HL-60 (cell line): ENCODE results near the gene PCOLCE2.

Experiments used
- DNase-seq, 2 experiments: peaks; one replicate each; pipeline ENCODE4 v3.0.0-alpha.2; 2010 to 2020; ENCODE audit warnings: low read depth in 1 of 2, low spot score in 1 of 2
- H3K27ac ChIP-seq: fragments of 250-450 bp; sonication (Bioruptor Pico); replicated peaks from 2 replicates; pipeline ENCODE4 v1.5.1; 2020; ENCODE audit warnings: mild to moderate bottlenecking, moderate library complexity
- H3K27me3 ChIP-seq: fragments of 250-450 bp; sonication (Bioruptor Pico); 2 replicates; pipeline ENCODE4 v1.5.1; 2021; ENCODE audit warnings: mild to moderate bottlenecking, moderate library complexity; ENCODE audit not compliant: insufficient read depth, poor library complexity, severe bottlenecking
- H3K4me3 ChIP-seq: replicated peaks from 2 replicates; pipeline ENCODE4 v1.5.1; 2011; ENCODE audit warnings: mild to moderate bottlenecking, control low read depth, low read length; ENCODE audit not compliant: insufficient read depth
- GABPA ChIP-seq: IDR thresholded peaks from 2 replicates; pipeline ENCODE4 v1.6.1; 2012; ENCODE audit warnings: low read depth
- POLR2AphosphoS5 ChIP-seq: IDR thresholded peaks from 2 replicates; pipeline ENCODE4 v1.6.1; 2012; ENCODE audit warnings: low read depth
- SPI1 ChIP-seq: IDR thresholded peaks from 2 replicates; pipeline ENCODE4 v1.6.1; 2012; ENCODE audit warnings: low read depth, mild to moderate bottlenecking, borderline replicate concordance
- TF ChIP-seq, protein P1 (sequence below): IDR thresholded peaks from 2 replicates; pipeline ENCODE4 v1.6.1; 2012; ENCODE audit warnings: low read depth; ENCODE audit not compliant: insufficient replicate concordance
- TF ChIP-seq, protein P2 (sequence below): IDR thresholded peaks from one replicate; pipeline ENCODE4 v1.5.1; 2011; ENCODE audit warnings: low read length, control low read depth, inconsistent platforms; ENCODE audit not compliant: insufficient read depth

Gene PCOLCE2

GRCh38 chr3:142817356-142817755 is 71.5 kb downstream of the PCOLCE2 start:
- no peak overlapping the region for H3K4me3 ChIP-seq
- TF ChIP-seq GABPA (no peak), POLR2AphosphoS5 (no peak), SPI1 (no peak)
- TF ChIP-seq, protein P1, sequence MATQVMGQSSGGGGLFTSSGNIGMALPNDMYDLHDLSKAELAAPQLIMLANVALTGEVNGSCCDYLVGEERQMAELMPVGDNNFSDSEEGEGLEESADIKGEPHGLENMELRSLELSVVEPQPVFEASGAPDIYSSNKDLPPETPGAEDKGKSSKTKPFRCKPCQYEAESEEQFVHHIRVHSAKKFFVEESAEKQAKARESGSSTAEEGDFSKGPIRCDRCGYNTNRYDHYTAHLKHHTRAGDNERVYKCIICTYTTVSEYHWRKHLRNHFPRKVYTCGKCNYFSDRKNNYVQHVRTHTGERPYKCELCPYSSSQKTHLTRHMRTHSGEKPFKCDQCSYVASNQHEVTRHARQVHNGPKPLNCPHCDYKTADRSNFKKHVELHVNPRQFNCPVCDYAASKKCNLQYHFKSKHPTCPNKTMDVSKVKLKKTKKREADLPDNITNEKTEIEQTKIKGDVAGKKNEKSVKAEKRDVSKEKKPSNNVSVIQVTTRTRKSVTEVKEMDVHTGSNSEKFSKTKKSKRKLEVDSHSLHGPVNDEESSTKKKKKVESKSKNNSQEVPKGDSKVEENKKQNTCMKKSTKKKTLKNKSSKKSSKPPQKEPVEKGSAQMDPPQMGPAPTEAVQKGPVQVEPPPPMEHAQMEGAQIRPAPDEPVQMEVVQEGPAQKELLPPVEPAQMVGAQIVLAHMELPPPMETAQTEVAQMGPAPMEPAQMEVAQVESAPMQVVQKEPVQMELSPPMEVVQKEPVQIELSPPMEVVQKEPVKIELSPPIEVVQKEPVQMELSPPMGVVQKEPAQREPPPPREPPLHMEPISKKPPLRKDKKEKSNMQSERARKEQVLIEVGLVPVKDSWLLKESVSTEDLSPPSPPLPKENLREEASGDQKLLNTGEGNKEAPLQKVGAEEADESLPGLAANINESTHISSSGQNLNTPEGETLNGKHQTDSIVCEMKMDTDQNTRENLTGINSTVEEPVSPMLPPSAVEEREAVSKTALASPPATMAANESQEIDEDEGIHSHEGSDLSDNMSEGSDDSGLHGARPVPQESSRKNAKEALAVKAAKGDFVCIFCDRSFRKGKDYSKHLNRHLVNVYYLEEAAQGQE = no peak
- TF ChIP-seq, protein P2, sequence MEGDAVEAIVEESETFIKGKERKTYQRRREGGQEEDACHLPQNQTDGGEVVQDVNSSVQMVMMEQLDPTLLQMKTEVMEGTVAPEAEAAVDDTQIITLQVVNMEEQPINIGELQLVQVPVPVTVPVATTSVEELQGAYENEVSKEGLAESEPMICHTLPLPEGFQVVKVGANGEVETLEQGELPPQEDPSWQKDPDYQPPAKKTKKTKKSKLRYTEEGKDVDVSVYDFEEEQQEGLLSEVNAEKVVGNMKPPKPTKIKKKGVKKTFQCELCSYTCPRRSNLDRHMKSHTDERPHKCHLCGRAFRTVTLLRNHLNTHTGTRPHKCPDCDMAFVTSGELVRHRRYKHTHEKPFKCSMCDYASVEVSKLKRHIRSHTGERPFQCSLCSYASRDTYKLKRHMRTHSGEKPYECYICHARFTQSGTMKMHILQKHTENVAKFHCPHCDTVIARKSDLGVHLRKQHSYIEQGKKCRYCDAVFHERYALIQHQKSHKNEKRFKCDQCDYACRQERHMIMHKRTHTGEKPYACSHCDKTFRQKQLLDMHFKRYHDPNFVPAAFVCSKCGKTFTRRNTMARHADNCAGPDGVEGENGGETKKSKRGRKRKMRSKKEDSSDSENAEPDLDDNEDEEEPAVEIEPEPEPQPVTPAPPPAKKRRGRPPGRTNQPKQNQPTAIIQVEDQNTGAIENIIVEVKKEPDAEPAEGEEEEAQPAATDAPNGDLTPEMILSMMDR = no peak
- peaks cover 6% of the 10 kb centered on the region for H3K27me3 ChIP-seq
- no peak overlapping the region for H3K27ac ChIP-seq
- DNase-seq = no peak

DNA sequence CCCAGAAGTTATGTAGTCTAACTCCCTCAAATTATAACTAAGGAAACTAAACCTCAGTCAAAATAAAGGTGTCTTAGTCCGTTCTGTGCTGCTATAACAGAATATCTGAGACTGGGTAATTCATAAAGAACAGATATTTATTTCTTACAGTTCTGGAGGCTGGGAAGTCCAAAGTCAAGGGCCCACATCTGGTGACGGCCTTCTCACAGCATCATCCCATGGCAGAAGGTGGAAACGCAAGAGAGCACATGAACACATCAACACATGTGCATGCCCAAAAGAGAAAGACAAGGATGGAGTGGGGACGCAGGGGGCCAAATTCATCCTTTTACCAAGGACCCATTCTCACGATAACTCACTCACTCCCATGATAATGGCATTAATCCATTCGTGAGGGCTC is 73.1 kb downstream of the PCOLCE2 start:
- no peak for TF ChIP-seq SPI1
- no peak for TF ChIP-seq POLR2AphosphoS5
- TF ChIP-seq, protein P2 = no peak
- TF ChIP-seq, protein P1 = no peak
- TF ChIP-seq GABPA = no peak
- no peak overlapping the region for H3K4me3 ChIP-seq
- no peak for DNase-seq
- H3K27me3 ChIP-seq = peaks cover 6% of the 10 kb centered on the region
- no peak overlapping the region for H3K27ac ChIP-seq

- H3K27ac ChIP-seq = no peak overlapping the region
- peaks cover 5% of the 10 kb centered on the region for H3K27me3 ChIP-seq
- no peak for TF ChIP-seq GABPA
- no peak for TF ChIP-seq SPI1
- no peak for TF ChIP-seq POLR2AphosphoS5
- TF ChIP-seq, protein P1 = no peak
- no peak for DNase-seq
- H3K4me3 ChIP-seq = no peak overlapping the region
These were observed 79.6 kb downstream of the PCOLCE2 start for GRCh38 chr3:142809259-142809658.
